ENCODE measurements around the gene PRICKLE2. TPM values are rescaled to one million over a fixed set of nuclear protein-coding genes. Genes with fewer than 3 reads are reported as not detected.

The PRICKLE2 gene
- total RNA-seq, 1 donor from 2014 or later, result 43.2 TPM

DNA sequence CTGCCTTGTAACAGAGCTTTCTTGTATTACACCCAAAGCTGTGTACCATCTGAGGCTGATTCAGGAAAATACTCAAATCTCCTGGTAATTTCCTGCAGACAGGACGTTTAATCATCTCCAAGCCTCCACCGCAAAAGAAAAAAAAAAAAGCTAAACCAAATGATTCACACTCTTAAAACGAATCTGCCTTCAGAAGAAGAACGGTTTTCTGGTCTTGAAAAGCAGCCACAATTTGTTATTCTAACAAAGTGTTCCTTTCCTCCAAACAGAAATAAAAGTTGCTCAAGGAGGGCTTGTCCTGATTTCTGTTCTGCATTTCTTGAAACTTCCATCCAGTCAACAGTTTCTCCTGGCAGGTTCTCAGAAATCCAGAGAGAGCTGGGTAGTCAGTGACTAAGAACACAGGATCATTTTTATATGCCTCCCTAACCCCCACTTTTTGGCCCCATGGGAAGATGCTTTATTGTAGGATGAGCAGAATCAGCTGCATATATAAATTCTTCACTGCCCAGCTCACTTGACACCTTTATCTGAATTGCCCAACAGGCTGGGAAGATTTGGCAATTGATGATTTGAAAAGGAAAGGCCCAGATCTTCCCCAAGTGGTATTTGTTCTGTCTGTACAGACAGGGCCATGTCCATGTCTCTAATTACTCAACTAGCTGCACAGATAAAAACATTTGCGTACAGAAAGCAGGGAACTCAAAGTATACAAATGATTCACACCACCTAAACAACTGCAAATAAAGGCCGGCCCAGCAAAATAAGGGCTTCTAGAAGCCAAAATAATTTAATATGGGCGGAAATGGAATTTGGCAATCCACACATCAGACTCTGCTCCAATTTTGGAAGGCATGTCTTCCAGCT, 41.0 kb upstream of the PRICKLE2 start:
- H3K36me3 Mint-ChIP-seq, result peaks cover 6% of the 10 kb centered on the region
- H3K27me3 Mint-ChIP-seq (ENCODE audit: low read depth), result no peaks in the 10 kb centered on the region
- no peak for TF ChIP-seq CTCF (IDR thresholded peaks at IDR 0.05; ENCODE audit: unreplicated experiment)
- H3K27ac Mint-ChIP-seq, result peak overlapping the region; percentile 92
- H3K4me1 Mint-ChIP-seq, result peaks cover 55% of the 10 kb centered on the region
- no peak for DNase-seq (ENCODE audit: low spot score in 2 of 2, unreplicated experiment in 2 of 2)
- H3K9me3 Mint-ChIP-seq, result peaks cover 9% of the 10 kb centered on the region
- peak overlapping the region; percentile 79 for H3K4me3 Mint-ChIP-seq

DNA sequence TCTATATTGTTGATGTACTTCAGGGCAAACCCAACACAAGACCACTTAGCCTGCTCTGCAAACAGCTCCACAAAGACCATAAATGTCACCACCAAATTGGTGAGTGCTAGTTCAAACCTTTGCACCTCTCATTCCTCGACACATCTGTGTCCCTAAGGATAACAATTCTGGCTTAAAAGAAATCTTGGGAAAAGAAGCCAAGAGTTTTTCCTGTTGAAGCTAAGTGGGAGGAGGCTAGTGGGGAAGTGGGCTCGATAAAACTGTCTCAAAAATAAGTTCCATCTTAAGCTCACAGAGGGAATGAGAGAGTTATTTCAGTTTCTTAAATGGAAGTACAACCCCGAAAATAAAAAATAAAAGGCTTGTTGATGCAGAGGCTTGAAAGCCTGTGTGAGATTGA, 40.4 kb upstream of the PRICKLE2 start:
- H3K27me3 Mint-ChIP-seq (ENCODE audit: low read depth), result no peaks in the 10 kb centered on the region
- no peak for TF ChIP-seq CTCF (IDR thresholded peaks at IDR 0.05; ENCODE audit: unreplicated experiment)
- peaks cover 2% of the 10 kb centered on the region for H3K36me3 Mint-ChIP-seq
- DNase-seq (ENCODE audit: low spot score in 2 of 2, unreplicated experiment in 2 of 2), result no peak
- peak overlapping the region; percentile 79 for H3K4me3 Mint-ChIP-seq
- H3K4me1 Mint-ChIP-seq, result peaks cover 60% of the 10 kb centered on the region
- H3K27ac Mint-ChIP-seq, result peak overlapping the region; percentile 92
- peaks cover 3% of the 10 kb centered on the region for H3K9me3 Mint-ChIP-seq

DNA sequence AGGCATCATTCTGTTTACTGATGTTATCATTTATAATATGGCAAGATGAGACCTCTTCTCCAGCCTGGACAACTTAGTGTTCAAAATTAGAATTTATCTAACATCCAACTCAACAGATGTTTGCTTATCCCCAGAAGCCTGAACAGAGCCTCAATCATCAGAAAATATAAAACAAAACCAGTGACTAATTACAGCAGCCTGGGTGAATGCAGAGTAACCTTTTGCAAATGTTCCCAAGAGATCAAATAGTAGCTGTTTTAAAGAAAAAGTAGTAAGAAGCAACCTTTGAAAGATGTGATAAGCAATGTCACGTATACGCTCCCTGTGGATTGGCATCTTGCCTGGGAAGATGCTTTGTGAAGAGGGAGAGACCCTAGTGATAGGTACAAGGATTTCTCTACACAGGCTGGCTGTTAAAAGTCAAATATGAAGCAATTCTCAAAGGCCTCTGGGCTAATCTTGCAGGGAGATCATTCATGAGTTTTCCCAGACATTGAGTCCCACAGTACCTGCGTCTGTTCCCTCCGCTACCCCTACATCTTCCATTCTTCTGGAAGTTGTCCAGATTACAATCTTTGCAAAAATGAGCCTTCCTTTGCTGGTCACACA, 39.3 kb upstream of the PRICKLE2 start:
- Mint-ChIP-seq H3K36me3 (no peaks in the 10 kb centered on the region), H3K27ac (peak overlapping the region; percentile 92), H3K27me3 (ENCODE audit: low read depth) (no peaks in the 10 kb centered on the region), H3K4me3 (peak overlapping the region; percentile 79), H3K9me3 (no peaks in the 10 kb centered on the region), H3K4me1 (peaks cover 67% of the 10 kb centered on the region)
- DNase-seq (ENCODE audit: low spot score in 2 of 2, unreplicated experiment in 2 of 2), result no peak
- no peak for TF ChIP-seq CTCF (IDR thresholded peaks at IDR 0.05; ENCODE audit: unreplicated experiment)

DNA sequence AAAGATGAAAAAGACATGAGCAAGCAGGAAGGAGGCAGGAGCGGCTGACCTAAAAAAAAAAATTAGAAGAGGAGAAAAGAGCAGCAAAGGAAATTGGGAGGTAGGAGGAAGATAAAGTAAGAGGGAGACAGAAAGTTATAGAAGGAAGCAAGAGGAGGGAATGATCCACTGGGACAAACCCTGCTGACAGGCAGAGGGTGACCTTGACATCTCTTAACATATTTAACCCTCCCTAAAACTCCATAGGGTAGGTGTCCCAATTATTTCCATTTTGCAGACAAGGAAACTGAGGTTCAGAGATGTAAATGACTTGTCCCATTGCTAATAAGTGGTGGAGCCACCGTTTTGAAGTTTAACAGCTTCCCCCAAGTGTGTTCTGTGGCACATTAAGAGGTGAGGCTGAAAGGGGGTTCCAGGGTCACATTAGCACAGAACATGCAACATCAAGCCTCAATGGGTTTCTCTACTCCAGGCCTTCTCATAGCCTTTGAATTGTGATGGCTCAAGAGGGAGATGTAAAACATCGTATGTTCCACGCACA, 37.4 kb upstream of the PRICKLE2 start:
- Mint-ChIP-seq H3K27ac (no peak overlapping the region), H3K36me3 (peaks cover 5% of the 10 kb centered on the region), H3K9me3 (no peaks in the 10 kb centered on the region), H3K27me3 (ENCODE audit: low read depth) (no peaks in the 10 kb centered on the region), H3K4me3 (no peak overlapping the region), H3K4me1 (peaks cover 62% of the 10 kb centered on the region)
- TF ChIP-seq CTCF (IDR thresholded peaks at IDR 0.05; ENCODE audit: unreplicated experiment), result no peak
- no peak for DNase-seq (ENCODE audit: low spot score in 2 of 2, unreplicated experiment in 2 of 2)

DNA sequence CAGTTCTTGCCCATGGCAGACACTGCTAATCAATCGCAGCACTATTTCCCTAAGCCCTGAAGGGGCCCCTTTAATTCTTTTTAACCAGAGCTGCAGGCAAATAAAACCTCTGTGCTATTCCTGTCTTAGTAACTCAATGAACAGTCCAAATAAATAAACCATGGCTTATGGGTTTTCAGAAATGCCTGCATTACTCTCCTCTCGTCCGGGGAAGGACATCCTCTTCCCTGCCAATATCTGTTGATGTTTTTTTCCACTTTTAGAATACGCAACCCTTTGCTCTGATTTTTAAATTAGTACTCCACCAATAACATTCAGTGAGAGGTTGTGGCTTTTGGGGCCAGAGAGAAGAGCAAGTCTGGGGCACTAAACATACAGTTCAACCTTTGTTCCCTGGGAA, 35.2 kb upstream of the PRICKLE2 start:
- no peak for TF ChIP-seq CTCF (IDR thresholded peaks at IDR 0.05; ENCODE audit: unreplicated experiment)

More for the DNA sequence above, 35.2 kb upstream of the PRICKLE2 start:
- Mint-ChIP-seq H3K36me3 (peaks cover 5% of the 10 kb centered on the region), H3K9me3 (no peaks in the 10 kb centered on the region), H3K4me3 (no peak overlapping the region), H3K27me3 (ENCODE audit: low read depth) (no peaks in the 10 kb centered on the region), H3K4me1 (peaks cover 47% of the 10 kb centered on the region), H3K27ac (peak overlapping the region; percentile 80)
- no peak for DNase-seq (ENCODE audit: low spot score in 2 of 2, unreplicated experiment in 2 of 2)
